ENCODE measurements around the gene MUC5AC. TPM values are rescaled to one million over a fixed set of nuclear protein-coding genes. Genes with fewer than 3 reads are reported as not detected.

MUC5AC gene
- total and polyA plus RNA-seq, 2 of the 13 experiments (the other 11 are each of a cell fraction or from before 2014, with no cell fraction given) = under 0.01 TPM; not detected in 1

GRCh38 chr11:1130276-1131032 is 27.3 kb upstream of the MUC5AC start:
- no peak for TF ChIP-seq ZNF280D (CRISPR knock-in tag; IDR thresholded peaks at IDR 0.05)
- ChIA-PET POLR2A (no interaction called here), CTCF (ENCODE audit: low intra/inter-chr PET ratio, low total read pairs) (no interaction called here)
- H3K4me2 ChIP-seq (ENCODE audit: low read depth, low read length) = no peak overlapping the region
- intact Hi-C loops (cut with micrococcal nuclease; ENCODE audit: unreplicated experiment) (no loop called here), in situ Hi-C loops (cut with HindIII; ENCODE audit: extremely low pct_ligation_motif_present, low pct_unique_long_range_greater_than_20kb) (no loop called here)
- no peak overlapping the region for H3K4me3 ChIP-seq (replicated peaks in 1 of 3; ENCODE audit: insufficient read depth in 1 of 3, low read depth in 2 of 3, low read length in 3 of 3)
- no peak overlapping the region for H3K27ac ChIP-seq (ENCODE audit: extremely low read length, insufficient read depth, low read length)
- no peaks in the 10 kb centered on the region for H3K79me2 ChIP-seq (ENCODE audit: insufficient read depth, low read length)
- no TSS peak for BruUV-seq (replicated peaks)
- H2AFZ ChIP-seq (ENCODE audit: low read length) = no peak overlapping the region
- no peak for FAIRE-seq
- no peak; the same call in 2 of the 3 replicates for ATAC-seq
- no peaks in the 10 kb centered on the region for H3K36me3 ChIP-seq (replicated peaks in 1 of 2; ENCODE audit: control insufficient read depth in 1 of 2, insufficient read depth in 2 of 2, low read length in 2 of 2)
- no peaks in the 10 kb centered on the region for H3K4me1 ChIP-seq (ENCODE audit: insufficient read depth, low read length)
- no peaks in the 10 kb centered on the region for H4K20me1 ChIP-seq (ENCODE audit: insufficient read depth, low read length)
- H3K27me3 ChIP-seq (ENCODE audit: control insufficient read depth in 1 of 2, insufficient read depth in 2 of 2, low read length in 2 of 2) = peaks cover 13 to 53% of the 10 kb centered on the region in 2 experiments; a peak in 4 of 5 replicates
- no peak for DNase-seq (ENCODE audit: low spot score)
- peaks cover 12% of the 10 kb centered on the region; the same call in 1 of the 2 replicates for H3K9me3 ChIP-seq (ENCODE audit: low read length)
- no peak overlapping the region for H3K9ac ChIP-seq (ENCODE audit: insufficient read depth, low read depth, low read length)
- WGBS (ENCODE audit: low lambda C conversion rate) = 2% methylated on average over 6 of the region's 15 CpGs

Data from HepG2 (cell line).